ENCODE data around the gene PKHD1.

Gene PKHD1

GRCh38 chr6:51654647-51655046 is 432.8 kb downstream of the PKHD1 start:
- DNase-seq (ENCODE audit: low spot score) = no peak
- in situ Hi-C loops (cut with MboI; ENCODE audit: low pct_unique_long_range_greater_than_20kb, low sequenced_read_pairs, unreplicated experiment) = no loop called here
- no peak for TF ChIP-seq CTCF (IDR thresholded peaks at IDR 0.05; ENCODE audit: extremely low read depth, insufficient read depth, missing control alignments)

- in situ Hi-C loops (cut with MboI; ENCODE audit: low pct_unique_long_range_greater_than_20kb, low sequenced_read_pairs, unreplicated experiment) = no loop called here
- no peak for DNase-seq (ENCODE audit: low spot score)
- TF ChIP-seq CTCF (IDR thresholded peaks at IDR 0.05; ENCODE audit: extremely low read depth, insufficient read depth, missing control alignments) = no peak
Observed at GRCh38 chr6:51651132-51651817, 436.1 kb downstream of the PKHD1 start.

GRCh38 chr6:51648774-51649173 is 438.6 kb downstream of the PKHD1 start:
- TF ChIP-seq CTCF (IDR thresholded peaks at IDR 0.05; ENCODE audit: extremely low read depth, insufficient read depth, missing control alignments) = no peak
- in situ Hi-C loops (cut with MboI; ENCODE audit: low pct_unique_long_range_greater_than_20kb, low sequenced_read_pairs, unreplicated experiment) = no loop called here
- DNase-seq (ENCODE audit: low spot score) = no peak

GRCh38 chr6:51648236-51648635 is 439.2 kb downstream of the PKHD1 start:
- in situ Hi-C loops (cut with MboI; ENCODE audit: low pct_unique_long_range_greater_than_20kb, low sequenced_read_pairs, unreplicated experiment) = no loop called here
- TF ChIP-seq CTCF (IDR thresholded peaks at IDR 0.05; ENCODE audit: extremely low read depth, insufficient read depth, missing control alignments) = no peak
- no peak for DNase-seq (ENCODE audit: low spot score)

GRCh38 chr6:51644426-51644825 is 443.0 kb downstream of the PKHD1 start:
- no peak for TF ChIP-seq CTCF (IDR thresholded peaks at IDR 0.05; ENCODE audit: extremely low read depth, insufficient read depth, missing control alignments)
- in situ Hi-C loops (cut with MboI; ENCODE audit: low pct_unique_long_range_greater_than_20kb, low sequenced_read_pairs, unreplicated experiment) = no loop called here

GRCh38 chr6:51640021-51640420 is 447.4 kb downstream of the PKHD1 start:
- no peak for TF ChIP-seq CTCF (IDR thresholded peaks at IDR 0.05; ENCODE audit: extremely low read depth, insufficient read depth, missing control alignments)
- no peak for DNase-seq (ENCODE audit: low spot score)
- in situ Hi-C loops (cut with MboI; ENCODE audit: low pct_unique_long_range_greater_than_20kb, low sequenced_read_pairs, unreplicated experiment) = no loop called here

More at GRCh38 chr6:51644426-51644825, 443.0 kb downstream of the PKHD1 start:
- no peak for DNase-seq (ENCODE audit: low spot score)
